Measurements from ENCODE around the gene TMA16. TPM values are rescaled to one million over a fixed set of nuclear protein-coding genes. Genes with fewer than 3 reads are reported as not detected.

The TMA16 gene
- total and polyA plus RNA-seq, 2 of the 13 experiments (the other 11 are each of a cell fraction or from before 2014, with no cell fraction given) = 8.1 to 52.5 TPM

GRCh38 chr4:163494360-163495241 is at the start of gene TMA16 (continued):
- peak; percentile 72; the same call in 1 of the 2 replicates for TF ChIP-seq ZNF317 (CRISPR knock-in tag; IDR thresholded peaks at IDR 0.05)
- no peak for TF ChIP-seq NR3C1 (CRISPR knock-in tag; IDR thresholded peaks at IDR 0.05)
- peak; percentile 100 for TF ChIP-seq DMAP1 (CRISPR knock-in tag; IDR thresholded peaks at IDR 0.05)
- TF ChIP-seq ZNF326 (CRISPR knock-in tag; IDR thresholded peaks at IDR 0.05; ENCODE audit: borderline replicate concordance) = no peak
- no peak for TF ChIP-seq ZNF496 (CRISPR knock-in tag; IDR thresholded peaks at IDR 0.05; ENCODE audit: insufficient replicate concordance)
- peak; percentile 95 for TF ChIP-seq POLR2G (IDR thresholded peaks at IDR 0.05; ENCODE audit: low read depth, low read length)
- TF ChIP-seq, protein P1, sequence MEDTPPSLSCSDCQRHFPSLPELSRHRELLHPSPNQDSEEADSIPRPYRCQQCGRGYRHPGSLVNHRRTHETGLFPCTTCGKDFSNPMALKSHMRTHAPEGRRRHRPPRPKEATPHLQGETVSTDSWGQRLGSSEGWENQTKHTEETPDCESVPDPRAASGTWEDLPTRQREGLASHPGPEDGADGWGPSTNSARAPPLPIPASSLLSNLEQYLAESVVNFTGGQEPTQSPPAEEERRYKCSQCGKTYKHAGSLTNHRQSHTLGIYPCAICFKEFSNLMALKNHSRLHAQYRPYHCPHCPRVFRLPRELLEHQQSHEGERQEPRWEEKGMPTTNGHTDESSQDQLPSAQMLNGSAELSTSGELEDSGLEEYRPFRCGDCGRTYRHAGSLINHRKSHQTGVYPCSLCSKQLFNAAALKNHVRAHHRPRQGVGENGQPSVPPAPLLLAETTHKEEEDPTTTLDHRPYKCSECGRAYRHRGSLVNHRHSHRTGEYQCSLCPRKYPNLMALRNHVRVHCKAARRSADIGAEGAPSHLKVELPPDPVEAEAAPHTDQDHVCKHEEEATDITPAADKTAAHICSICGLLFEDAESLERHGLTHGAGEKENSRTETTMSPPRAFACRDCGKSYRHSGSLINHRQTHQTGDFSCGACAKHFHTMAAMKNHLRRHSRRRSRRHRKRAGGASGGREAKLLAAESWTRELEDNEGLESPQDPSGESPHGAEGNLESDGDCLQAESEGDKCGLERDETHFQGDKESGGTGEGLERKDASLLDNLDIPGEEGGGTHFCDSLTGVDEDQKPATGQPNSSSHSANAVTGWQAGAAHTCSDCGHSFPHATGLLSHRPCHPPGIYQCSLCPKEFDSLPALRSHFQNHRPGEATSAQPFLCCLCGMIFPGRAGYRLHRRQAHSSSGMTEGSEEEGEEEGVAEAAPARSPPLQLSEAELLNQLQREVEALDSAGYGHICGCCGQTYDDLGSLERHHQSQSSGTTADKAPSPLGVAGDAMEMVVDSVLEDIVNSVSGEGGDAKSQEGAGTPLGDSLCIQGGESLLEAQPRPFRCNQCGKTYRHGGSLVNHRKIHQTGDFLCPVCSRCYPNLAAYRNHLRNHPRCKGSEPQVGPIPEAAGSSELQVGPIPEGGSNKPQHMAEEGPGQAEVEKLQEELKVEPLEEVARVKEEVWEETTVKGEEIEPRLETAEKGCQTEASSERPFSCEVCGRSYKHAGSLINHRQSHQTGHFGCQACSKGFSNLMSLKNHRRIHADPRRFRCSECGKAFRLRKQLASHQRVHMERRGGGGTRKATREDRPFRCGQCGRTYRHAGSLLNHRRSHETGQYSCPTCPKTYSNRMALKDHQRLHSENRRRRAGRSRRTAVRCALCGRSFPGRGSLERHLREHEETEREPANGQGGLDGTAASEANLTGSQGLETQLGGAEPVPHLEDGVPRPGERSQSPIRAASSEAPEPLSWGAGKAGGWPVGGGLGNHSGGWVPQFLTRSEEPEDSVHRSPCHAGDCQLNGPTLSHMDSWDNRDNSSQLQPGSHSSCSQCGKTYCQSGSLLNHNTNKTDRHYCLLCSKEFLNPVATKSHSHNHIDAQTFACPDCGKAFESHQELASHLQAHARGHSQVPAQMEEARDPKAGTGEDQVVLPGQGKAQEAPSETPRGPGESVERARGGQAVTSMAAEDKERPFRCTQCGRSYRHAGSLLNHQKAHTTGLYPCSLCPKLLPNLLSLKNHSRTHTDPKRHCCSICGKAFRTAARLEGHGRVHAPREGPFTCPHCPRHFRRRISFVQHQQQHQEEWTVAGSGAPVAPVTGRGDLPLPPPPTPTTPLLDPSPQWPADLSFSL (CRISPR knock-in tag; IDR thresholded peaks at IDR 0.05) = no peak
- peak; percentile 100 for TF ChIP-seq UBTF (CRISPR knock-in tag; IDR thresholded peaks at IDR 0.05)
- no peak for TF ChIP-seq HNRNPH1 (optimal IDR thresholded peaks at IDR 0.05; ENCODE audit: low read depth, low read length)
- TF ChIP-seq ZNF136 (CRISPR knock-in tag; IDR thresholded peaks at IDR 0.05; ENCODE audit: low read depth) = no peak; the same call in 1 of the 2 replicates
- TF ChIP-seq ZSCAN31 (CRISPR knock-in tag; IDR thresholded peaks at IDR 0.05; ENCODE audit: low read depth) = peak; percentile 97
- TF ChIP-seq ZNF660 (CRISPR knock-in tag; IDR thresholded peaks at IDR 0.05; ENCODE audit: borderline replicate concordance, low read depth) = no peak; the same call in 1 of the 2 replicates
- TF ChIP-seq SRSF9 (IDR thresholded peaks at IDR 0.05; ENCODE audit: borderline replicate concordance, insufficient read depth, low read depth, low read length, poor library complexity, severe bottlenecking) = no peak
- TF ChIP-seq KDM4B (CRISPR knock-in tag; IDR thresholded peaks at IDR 0.05) = peak; percentile 76
- TF ChIP-seq ZNF251 (CRISPR knock-in tag; IDR thresholded peaks at IDR 0.05) = peak; percentile 90; the same call in 1 of the 2 replicates
- TF ChIP-seq PPARG (CRISPR knock-in tag; conservative IDR thresholded peaks at IDR 0.05) = peak; percentile 77
- peak; percentile 98 for TF ChIP-seq ZNF766 (CRISPR knock-in tag; IDR thresholded peaks at IDR 0.05; ENCODE audit: borderline replicate concordance)
- no peak for TF ChIP-seq JDP2 (CRISPR knock-in tag; IDR thresholded peaks at IDR 0.05; ENCODE audit: borderline replicate concordance)
- no peak; the same call in 1 of the 2 replicates for TF ChIP-seq JUNB (CRISPR knock-in tag; IDR thresholded peaks at IDR 0.05; ENCODE audit: borderline replicate concordance)
- TF ChIP-seq ZNF296 (CRISPR knock-in tag; conservative IDR thresholded peaks at IDR 0.05) = no peak
- TF ChIP-seq ETV6 (CRISPR knock-in tag; conservative IDR thresholded peaks at IDR 0.05) = peak; percentile 69

Measured in HepG2 (cell line).